PC-9 (cell line): ENCODE results near the gene MORC4.

ENCODE experiments used
- CTCF ChIP-seq: fragments of 200-600 bp; sonication (generic); conservative IDR thresholded peaks from 2 replicates; pipeline ENCODE4 v1.6.1; 2017; ENCODE audit warnings: mixed run types, antibody characterized with exemption, mild to moderate bottlenecking, moderate library complexity
- EZH2 ChIP-seq: fragments of 200-600 bp; sonication (generic); IDR thresholded peaks from 2 replicates; pipeline ENCODE4 v1.8.0; 2017; ENCODE audit warnings: antibody characterized with exemption, low read depth

- TF ChIP-seq CTCF (peak; percentile 74), EZH2 (no peak)
These were observed 47.0 kb downstream of the MORC4 start for GRCh38 chrX:106952988-106953387.
